Osteocyte (in vitro differentiated cells): Measurements from ENCODE around the gene IL16. TPM values are rescaled to one million over a fixed set of nuclear protein-coding genes. Genes with fewer than 3 reads are reported as not detected.

Experiments
- DNase-seq: peaks from one replicate; pipeline ENCODE4 v3.0.0; 2021; ENCODE audit warnings: mixed read lengths; ENCODE audit not compliant: unreplicated experiment; ENCODE audit errors: extremely low spot score
- H3K27ac Mint-ChIP-seq: one replicate; pipeline ENCODE4 v1.8.0; 2021; ENCODE audit warnings: mild to moderate bottlenecking, mixed read lengths; ENCODE audit not compliant: unreplicated experiment
- H3K27me3 Mint-ChIP-seq: one replicate; pipeline ENCODE4 v1.8.0; 2021; ENCODE audit warnings: mixed read lengths; ENCODE audit not compliant: unreplicated experiment
- H3K36me3 Mint-ChIP-seq: one replicate; pipeline ENCODE4 v1.8.0; 2021; ENCODE audit warnings: mixed read lengths; ENCODE audit not compliant: unreplicated experiment
- H3K4me1 Mint-ChIP-seq: one replicate; pipeline ENCODE4 v1.8.0; 2021; ENCODE audit warnings: mixed read lengths; ENCODE audit not compliant: unreplicated experiment
- H3K4me3 Mint-ChIP-seq: one replicate; pipeline ENCODE4 v1.8.0; 2021; ENCODE audit warnings: mild to moderate bottlenecking, moderate library complexity, mixed read lengths; ENCODE audit not compliant: unreplicated experiment
- H3K9me3 Mint-ChIP-seq: one replicate; pipeline ENCODE4 v1.8.0; 2021; ENCODE audit warnings: mixed read lengths; ENCODE audit not compliant: unreplicated experiment
- total RNA-seq: library from RNA; stranded (reverse); gene quantifications from 2 replicates; pipeline ENCODE4 v1.2.1, GENCODE V29; 2021
- TF ChIP-seq, protein P1 (sequence below): fragments of 200-600 bp; sonication (generic); IDR thresholded peaks from 2 replicates; pipeline ENCODE4 v1.5.0; 2021; ENCODE audit warnings: antibody characterized with exemption, mild to moderate bottlenecking, moderate library complexity

IL16 gene
- total RNA-seq, 1 donor from 2014 or later: not detected

DNA sequence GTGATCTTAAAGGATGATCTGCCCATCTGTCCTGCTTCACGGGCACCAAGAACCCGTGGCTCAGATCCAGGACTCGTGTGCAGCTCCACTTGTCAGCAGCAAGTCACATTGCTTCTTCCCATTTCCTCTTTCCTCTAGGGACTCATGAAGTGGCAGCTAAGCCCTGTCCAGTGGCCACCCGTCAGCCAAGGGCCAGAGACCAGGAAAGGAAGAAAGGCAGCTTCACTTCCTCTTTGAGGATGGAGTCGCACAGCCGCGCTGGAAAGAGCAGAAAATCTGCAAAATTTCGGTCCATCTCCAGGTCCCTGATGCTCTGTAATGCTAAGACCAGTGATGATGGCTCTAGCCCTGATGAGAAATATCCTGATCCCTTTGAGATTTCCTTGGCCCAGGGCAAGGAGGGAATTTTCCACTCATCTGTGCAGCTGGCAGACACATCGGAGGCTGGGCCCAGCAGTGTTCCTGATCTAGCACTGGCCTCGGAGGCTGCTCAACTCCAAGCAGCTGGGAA is 28.5 kb downstream of the IL16 start:
- no peaks in the 10 kb centered on the region for H3K4me1 Mint-ChIP-seq
- no peak overlapping the region for H3K27ac Mint-ChIP-seq

DNA sequence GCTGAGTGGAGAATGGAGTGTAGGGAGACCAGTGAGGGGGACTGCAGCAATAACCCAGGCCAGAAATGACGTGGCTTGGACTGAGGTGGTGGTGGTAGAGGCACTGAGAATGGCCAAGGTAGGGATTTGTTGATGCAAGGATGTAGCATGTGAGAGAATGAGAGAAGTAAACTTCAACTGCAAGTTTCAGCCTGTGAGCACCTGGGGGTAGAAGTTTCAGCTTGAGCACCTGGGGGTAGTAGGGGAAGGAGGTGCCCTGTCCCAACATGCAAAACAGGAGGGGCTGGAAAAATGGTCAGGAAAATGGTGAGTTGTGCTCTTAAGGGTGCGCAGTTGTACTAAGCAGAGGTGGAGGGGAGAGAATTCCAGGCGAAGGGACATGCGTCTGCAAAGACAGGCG is 31.0 kb downstream of the IL16 start:
- H3K9me3 Mint-ChIP-seq: peaks cover 7% of the 10 kb centered on the region
- H3K27ac Mint-ChIP-seq: no peak overlapping the region
- no peak overlapping the region for H3K4me3 Mint-ChIP-seq
- TF ChIP-seq, protein P1, sequence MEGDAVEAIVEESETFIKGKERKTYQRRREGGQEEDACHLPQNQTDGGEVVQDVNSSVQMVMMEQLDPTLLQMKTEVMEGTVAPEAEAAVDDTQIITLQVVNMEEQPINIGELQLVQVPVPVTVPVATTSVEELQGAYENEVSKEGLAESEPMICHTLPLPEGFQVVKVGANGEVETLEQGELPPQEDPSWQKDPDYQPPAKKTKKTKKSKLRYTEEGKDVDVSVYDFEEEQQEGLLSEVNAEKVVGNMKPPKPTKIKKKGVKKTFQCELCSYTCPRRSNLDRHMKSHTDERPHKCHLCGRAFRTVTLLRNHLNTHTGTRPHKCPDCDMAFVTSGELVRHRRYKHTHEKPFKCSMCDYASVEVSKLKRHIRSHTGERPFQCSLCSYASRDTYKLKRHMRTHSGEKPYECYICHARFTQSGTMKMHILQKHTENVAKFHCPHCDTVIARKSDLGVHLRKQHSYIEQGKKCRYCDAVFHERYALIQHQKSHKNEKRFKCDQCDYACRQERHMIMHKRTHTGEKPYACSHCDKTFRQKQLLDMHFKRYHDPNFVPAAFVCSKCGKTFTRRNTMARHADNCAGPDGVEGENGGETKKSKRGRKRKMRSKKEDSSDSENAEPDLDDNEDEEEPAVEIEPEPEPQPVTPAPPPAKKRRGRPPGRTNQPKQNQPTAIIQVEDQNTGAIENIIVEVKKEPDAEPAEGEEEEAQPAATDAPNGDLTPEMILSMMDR: no peak
- H3K36me3 Mint-ChIP-seq: no peaks in the 10 kb centered on the region
- no peaks in the 10 kb centered on the region for H3K4me1 Mint-ChIP-seq
- DNase-seq: no peak
- peaks cover 21% of the 10 kb centered on the region for H3K27me3 Mint-ChIP-seq

More for the DNA sequence above, 28.5 kb downstream of the IL16 start:
- peak; percentile 56 for DNase-seq
- no peaks in the 10 kb centered on the region for H3K36me3 Mint-ChIP-seq
- no peaks in the 10 kb centered on the region for H3K9me3 Mint-ChIP-seq
- no peak overlapping the region for H3K4me3 Mint-ChIP-seq
- TF ChIP-seq, protein P1: no peak
- peaks cover 26% of the 10 kb centered on the region for H3K27me3 Mint-ChIP-seq

DNA sequence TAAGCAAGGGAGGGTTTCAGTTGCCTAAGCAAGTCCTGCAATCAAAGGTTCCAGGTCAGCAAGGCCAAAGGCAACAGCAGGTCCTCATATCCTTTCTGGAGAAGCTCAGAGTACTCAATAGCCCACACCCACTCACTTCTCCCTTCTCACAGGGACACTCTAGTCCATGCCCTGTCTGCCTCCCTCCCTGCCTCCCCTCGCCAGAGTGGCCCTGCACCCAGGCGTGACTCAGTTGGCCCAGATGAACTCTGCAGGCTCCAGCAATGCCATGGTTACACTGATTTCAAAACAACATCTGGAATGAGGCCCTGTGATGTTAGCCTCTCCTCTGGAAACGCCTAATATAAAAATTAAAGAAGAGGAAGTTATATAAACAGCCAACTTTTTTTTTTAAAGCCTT is 32.9 kb downstream of the IL16 start:
- Mint-ChIP-seq H3K9me3 (peaks cover 12% of the 10 kb centered on the region), H3K4me3 (no peak overlapping the region), H3K27me3 (peaks cover 16% of the 10 kb centered on the region), H3K36me3 (no peaks in the 10 kb centered on the region), H3K27ac (no peak overlapping the region), H3K4me1 (no peaks in the 10 kb centered on the region)
- DNase-seq: no peak
- TF ChIP-seq, protein P1: no peak

DNA sequence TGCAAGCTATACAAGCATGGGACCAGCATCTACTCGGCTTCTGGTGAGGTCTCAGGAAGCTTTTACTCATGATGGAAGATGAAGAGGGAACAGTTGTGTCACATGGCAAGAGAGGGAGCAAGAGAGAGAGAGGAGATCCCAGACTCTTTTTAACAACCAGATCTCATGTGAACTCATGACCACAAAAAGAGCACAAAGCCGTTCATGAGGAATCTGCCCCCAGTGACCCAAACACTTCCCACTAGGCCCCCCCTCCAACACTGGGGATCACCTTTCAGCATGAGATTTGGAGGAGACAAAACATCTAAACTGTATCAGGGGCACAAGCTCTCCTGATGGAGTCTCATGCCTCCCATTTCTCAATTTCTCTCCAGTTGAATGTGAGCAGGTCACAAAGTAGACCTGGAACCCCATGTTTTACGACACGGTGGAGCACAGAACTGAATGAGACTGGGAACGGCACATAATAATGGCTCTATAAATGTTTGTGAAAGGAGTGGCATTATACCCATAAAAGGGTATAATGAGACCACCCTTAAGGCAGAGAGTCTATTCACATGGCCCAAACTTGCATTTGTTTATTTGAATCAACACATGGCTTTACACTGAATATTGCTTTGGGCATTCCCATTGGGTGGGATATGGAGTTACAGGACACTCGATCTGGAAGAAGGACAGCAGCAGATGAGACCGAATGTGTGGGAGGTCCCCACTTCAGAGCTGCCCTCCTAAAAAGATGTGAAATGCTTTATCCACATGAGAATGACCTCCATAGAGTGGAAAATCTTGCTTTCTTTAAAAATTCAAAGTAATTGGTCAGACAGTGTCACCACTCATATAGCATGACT is 38.8 kb downstream of the IL16 start:
- TF ChIP-seq, protein P1: no peak

DNA sequence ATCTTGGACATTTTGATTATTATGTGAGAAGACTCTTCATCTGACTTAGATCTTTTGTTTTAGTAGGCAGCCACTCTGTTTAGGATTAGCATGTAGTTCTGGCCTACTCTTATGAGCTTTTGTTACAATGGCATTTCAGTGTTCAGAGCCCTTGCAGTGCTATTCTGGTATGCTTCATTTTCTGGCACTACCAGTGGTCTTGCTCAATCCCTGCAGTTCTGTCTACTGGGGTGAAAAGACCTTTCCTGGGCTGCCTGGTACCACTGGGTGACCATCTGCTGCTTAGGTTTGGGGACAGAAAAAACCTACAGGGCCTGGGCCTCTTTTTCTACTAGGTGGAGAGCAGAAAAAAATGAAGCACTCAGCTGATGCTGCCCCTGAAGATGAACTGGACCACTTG is 42.5 kb downstream of the IL16 start:
- Mint-ChIP-seq H3K9me3 (peaks cover 16% of the 10 kb centered on the region), H3K27me3 (peaks cover 4% of the 10 kb centered on the region), H3K4me1 (no peaks in the 10 kb centered on the region), H3K27ac (no peak overlapping the region), H3K4me3 (no peak overlapping the region), H3K36me3 (peaks cover 3% of the 10 kb centered on the region)
- no peak for DNase-seq
- TF ChIP-seq, protein P1: no peak

More for the DNA sequence above, 38.8 kb downstream of the IL16 start:
- no peaks in the 10 kb centered on the region for H3K4me1 Mint-ChIP-seq
- peaks cover 12% of the 10 kb centered on the region for H3K9me3 Mint-ChIP-seq
- DNase-seq: no peak
- no peak overlapping the region for H3K27ac Mint-ChIP-seq
- no peaks in the 10 kb centered on the region for H3K36me3 Mint-ChIP-seq
- H3K4me3 Mint-ChIP-seq: no peak overlapping the region
- H3K27me3 Mint-ChIP-seq: peaks cover 8% of the 10 kb centered on the region
